NCI-H1105 treated with DMSO at 0.1 percent for 48 hours (cell line): ENCODE data around the gene SCGB1D1.

ENCODE experiments used
- DNase-seq: peaks from one replicate; lab custom pipeline; 2025; lab: John Stamatoyannopoulos, UW

Gene SCGB1D1

GRCh38 chr11:62233730-62234129 lies 43.7 kb downstream of the SCGB1D1 start:
- no peak for DNase-seq

GRCh38 chr11:62236187-62236586 lies 46.2 kb downstream of the SCGB1D1 start:
- no peak for DNase-seq

DNA sequence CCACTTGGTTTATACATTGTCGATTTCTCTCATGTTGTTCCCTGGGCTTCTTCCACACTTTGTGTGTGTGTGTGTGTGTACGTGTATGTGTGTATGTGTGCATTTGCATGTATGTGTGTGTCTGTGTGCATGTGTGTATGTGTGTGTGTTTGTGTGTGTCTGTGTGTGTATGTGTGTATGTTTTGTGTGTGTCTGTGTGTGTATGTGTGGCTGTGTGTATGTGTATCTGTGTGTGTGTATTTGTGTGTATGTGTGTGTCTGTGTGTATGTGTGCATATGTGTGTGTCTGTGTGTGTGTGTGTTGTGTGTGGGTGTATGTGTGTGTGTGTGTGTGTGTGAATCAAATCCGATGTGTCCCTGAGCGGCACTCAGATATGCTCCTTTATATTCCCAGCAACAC lies 47.5 kb downstream of the SCGB1D1 start:
- no peak for DNase-seq

GRCh38 chr11:62238151-62238550 lies 48.1 kb downstream of the SCGB1D1 start:
- DNase-seq: no peak

- DNase-seq: no peak
These were observed 51.1 kb downstream of the SCGB1D1 start for GRCh38 chr11:62241095-62241494.

GRCh38 chr11:62242021-62242420 lies 52.0 kb downstream of the SCGB1D1 start, which contains the start of gene SCGB1D2:
Gene SCGB1D2, plus strand, starts transcription at chr11:62242239. Its CDS starts 69 bp downstream, at chr11:62242308.
- peak; percentile 37 for DNase-seq
